HepG2 (cell line): ENCODE data around the gene EPB41L4A. TPM values are rescaled to one million over a fixed set of nuclear protein-coding genes. Genes with fewer than 3 reads are reported as not detected.

Source experiments
- AGO1 ChIP-seq: fragments of 200-400 bp; formaldehyde crosslinking; IDR thresholded peaks from 2 replicates; pipeline ENCODE4 v1.6.1; 2017; ENCODE audit warnings: mild to moderate bottlenecking, low read depth, low read length, moderate library complexity; ENCODE audit not compliant: poor library complexity, severe bottlenecking
- CAMTA2 ChIP-seq: sonication (generic); formaldehyde crosslinking; IDR thresholded peaks from 2 replicates; pipeline ENCODE4 v1.4.0; 2020; ENCODE audit warnings: mild to moderate bottlenecking, missing genetic modification reagents, borderline replicate concordance
- POGZ ChIP-seq: sonication (generic); formaldehyde crosslinking; IDR thresholded peaks from 2 replicates; pipeline ENCODE4 v1.4.0; 2020; ENCODE audit warnings: mild to moderate bottlenecking, missing genetic modification reagents
- PRDM4 ChIP-seq: sonication (generic); formaldehyde crosslinking; IDR thresholded peaks from 2 replicates; pipeline ENCODE4 v1.9.0; 2021; ENCODE audit warnings: missing genetic modification reagents, borderline replicate concordance
- SP1 ChIP-seq, 2 experiments: fragments of 450-650 bp in 1 of 2; sonication (generic) in 1 of 2; formaldehyde crosslinking in 1 of 2; IDR thresholded peaks; 2 replicates each; pipeline versions ENCODE4 v1.4.0 to v1.6.1; 2016 to 2020; ENCODE audit warnings: missing genetic modification reagents in 1 of 2
- TBX2 ChIP-seq: sonication (generic); formaldehyde crosslinking; IDR thresholded peaks from 2 replicates; pipeline ENCODE4 v1.5.0; 2020; ENCODE audit warnings: missing genetic modification reagents, mild to moderate bottlenecking, borderline replicate concordance
- ZNF552 ChIP-seq: sonication (generic); formaldehyde crosslinking; IDR thresholded peaks from 2 replicates; pipeline ENCODE4 v1.9.0; 2022; ENCODE audit warnings: missing genetic modification reagents, mild to moderate bottlenecking, borderline replicate concordance
- ZNF75D ChIP-seq: sonication (generic); formaldehyde crosslinking; IDR thresholded peaks from 2 replicates; pipeline ENCODE4 v1.8.1; 2023; ENCODE audit warnings: missing genetic modification reagents, mild to moderate bottlenecking, borderline replicate concordance
- ZNF768 ChIP-seq: sonication (generic); formaldehyde crosslinking; IDR thresholded peaks from 2 replicates; pipeline ENCODE4 v1.4.0; 2020; ENCODE audit warnings: missing genetic modification reagents
- ZXDC ChIP-seq: sonication (generic); formaldehyde crosslinking; IDR thresholded peaks from 2 replicates; pipeline ENCODE4 v1.5.0; 2020; ENCODE audit warnings: mild to moderate bottlenecking, missing genetic modification reagents
- polyA plus RNA-seq, 8 experiments: library from polyadenylated mRNA; depleted of rRNA in 3 of 8; stranded (reverse) in 7 of 8; unstranded in 1 of 8; fragments of >200 nt; fragmentation: Illumina TruSeq in 4 of 8; extraction: Trizol in 4 of 8; gene quantifications; 2 replicates each; pipeline versions ENCODE4 v1.2.1 to v1.2.3, GENCODE V29; 2011 to 2016; ENCODE audit warnings: low read depth in 4 of 8, missing spikeins in 1 of 8, mixed read lengths in 1 of 8; ENCODE audit not compliant: insufficient read depth in 1 of 8
- total RNA-seq, 5 experiments: library from RNA; depleted of rRNA; stranded (reverse); fragments of >200 nt; fragmentation: Illumina TruSeq; extraction: Trizol; gene quantifications; 2 replicates each; pipeline ENCODE4 v1.2.3, GENCODE V29; 2016; ENCODE audit warnings: low read depth in 1 of 5
- TF ChIP-seq, protein P1 (sequence below): sonication (generic); formaldehyde crosslinking; IDR thresholded peaks from 2 replicates; pipeline ENCODE4 v1.4.0; 2020; ENCODE audit warnings: missing genetic modification reagents
- TF ChIP-seq, protein P2 (sequence below): sonication (generic); formaldehyde crosslinking; IDR thresholded peaks from 2 replicates; pipeline ENCODE4 v1.5.1; 2020; ENCODE audit warnings: mild to moderate bottlenecking, missing genetic modification reagents, moderate library complexity
- TF ChIP-seq, protein P3 (sequence below): IDR thresholded peaks from 2 replicates; pipeline ENCODE4 v1.6.1; 2018; ENCODE audit warnings: missing genetic modification reagents, mild to moderate bottlenecking, missing compliant biosample characterization

The EPB41L4A gene
- total and polyA plus RNA-seq, 2 of the 13 experiments (the other 11 are each of a cell fraction or from before 2014, with no cell fraction given) = 0.07 TPM; not detected in 1

GRCh38 chr5:112419986-112420864 lies 1.1 kb upstream of the EPB41L4A start (continued):
- TF ChIP-seq, protein P1, sequence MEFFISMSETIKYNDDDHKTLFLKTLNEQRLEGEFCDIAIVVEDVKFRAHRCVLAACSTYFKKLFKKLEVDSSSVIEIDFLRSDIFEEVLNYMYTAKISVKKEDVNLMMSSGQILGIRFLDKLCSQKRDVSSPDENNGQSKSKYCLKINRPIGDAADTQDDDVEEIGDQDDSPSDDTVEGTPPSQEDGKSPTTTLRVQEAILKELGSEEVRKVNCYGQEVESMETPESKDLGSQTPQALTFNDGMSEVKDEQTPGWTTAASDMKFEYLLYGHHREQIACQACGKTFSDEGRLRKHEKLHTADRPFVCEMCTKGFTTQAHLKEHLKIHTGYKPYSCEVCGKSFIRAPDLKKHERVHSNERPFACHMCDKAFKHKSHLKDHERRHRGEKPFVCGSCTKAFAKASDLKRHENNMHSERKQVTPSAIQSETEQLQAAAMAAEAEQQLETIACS (CRISPR knock-in tag) = no peak
- TF ChIP-seq, protein P2, sequence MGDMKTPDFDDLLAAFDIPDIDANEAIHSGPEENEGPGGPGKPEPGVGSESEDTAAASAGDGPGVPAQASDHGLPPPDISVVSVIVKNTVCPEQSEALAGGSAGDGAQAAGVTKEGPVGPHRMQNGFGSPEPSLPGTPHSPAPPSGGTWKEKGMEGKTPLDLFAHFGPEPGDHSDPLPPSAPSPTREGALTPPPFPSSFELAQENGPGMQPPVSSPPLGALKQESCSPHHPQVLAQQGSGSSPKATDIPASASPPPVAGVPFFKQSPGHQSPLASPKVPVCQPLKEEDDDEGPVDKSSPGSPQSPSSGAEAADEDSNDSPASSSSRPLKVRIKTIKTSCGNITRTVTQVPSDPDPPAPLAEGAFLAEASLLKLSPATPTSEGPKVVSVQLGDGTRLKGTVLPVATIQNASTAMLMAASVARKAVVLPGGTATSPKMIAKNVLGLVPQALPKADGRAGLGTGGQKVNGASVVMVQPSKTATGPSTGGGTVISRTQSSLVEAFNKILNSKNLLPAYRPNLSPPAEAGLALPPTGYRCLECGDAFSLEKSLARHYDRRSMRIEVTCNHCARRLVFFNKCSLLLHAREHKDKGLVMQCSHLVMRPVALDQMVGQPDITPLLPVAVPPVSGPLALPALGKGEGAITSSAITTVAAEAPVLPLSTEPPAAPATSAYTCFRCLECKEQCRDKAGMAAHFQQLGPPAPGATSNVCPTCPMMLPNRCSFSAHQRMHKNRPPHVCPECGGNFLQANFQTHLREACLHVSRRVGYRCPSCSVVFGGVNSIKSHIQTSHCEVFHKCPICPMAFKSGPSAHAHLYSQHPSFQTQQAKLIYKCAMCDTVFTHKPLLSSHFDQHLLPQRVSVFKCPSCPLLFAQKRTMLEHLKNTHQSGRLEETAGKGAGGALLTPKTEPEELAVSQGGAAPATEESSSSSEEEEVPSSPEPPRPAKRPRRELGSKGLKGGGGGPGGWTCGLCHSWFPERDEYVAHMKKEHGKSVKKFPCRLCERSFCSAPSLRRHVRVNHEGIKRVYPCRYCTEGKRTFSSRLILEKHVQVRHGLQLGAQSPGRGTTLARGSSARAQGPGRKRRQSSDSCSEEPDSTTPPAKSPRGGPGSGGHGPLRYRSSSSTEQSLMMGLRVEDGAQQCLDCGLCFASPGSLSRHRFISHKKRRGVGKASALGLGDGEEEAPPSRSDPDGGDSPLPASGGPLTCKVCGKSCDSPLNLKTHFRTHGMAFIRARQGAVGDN (CRISPR knock-in tag) = peak; percentile 58
- no peak for TF ChIP-seq TBX2 (CRISPR knock-in tag)
- TF ChIP-seq ZNF552 (CRISPR knock-in tag) = no peak
- no peak for TF ChIP-seq ZXDC (CRISPR knock-in tag)
- no peak for TF ChIP-seq PRDM4
- peak; percentile 50; the same call in 1 of the 2 replicates for TF ChIP-seq ZNF768 (CRISPR knock-in tag)
- no peak for TF ChIP-seq CAMTA2
- TF ChIP-seq ZNF75D = no peak
- TF ChIP-seq AGO1 = no peak
- TF ChIP-seq, protein P3, sequence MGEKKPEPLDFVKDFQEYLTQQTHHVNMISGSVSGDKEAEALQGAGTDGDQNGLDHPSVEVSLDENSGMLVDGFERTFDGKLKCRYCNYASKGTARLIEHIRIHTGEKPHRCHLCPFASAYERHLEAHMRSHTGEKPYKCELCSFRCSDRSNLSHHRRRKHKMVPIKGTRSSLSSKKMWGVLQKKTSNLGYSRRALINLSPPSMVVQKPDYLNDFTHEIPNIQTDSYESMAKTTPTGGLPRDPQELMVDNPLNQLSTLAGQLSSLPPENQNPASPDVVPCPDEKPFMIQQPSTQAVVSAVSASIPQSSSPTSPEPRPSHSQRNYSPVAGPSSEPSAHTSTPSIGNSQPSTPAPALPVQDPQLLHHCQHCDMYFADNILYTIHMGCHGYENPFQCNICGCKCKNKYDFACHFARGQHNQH (CRISPR knock-in tag) = no peak
- no peak for TF ChIP-seq SP1 (IDR thresholded peaks at IDR 0.05)
- TF ChIP-seq SP1 (CRISPR knock-in tag; IDR thresholded peaks at IDR 0.05) = no peak
- TF ChIP-seq POGZ (CRISPR knock-in tag) = 0 out of 2 replicates have a peak, but pooled peaks have one; percentile 39
